Measurements from ENCODE around the gene PHF14. TPM values are rescaled to one million over a fixed set of nuclear protein-coding genes. Genes with fewer than 3 reads are reported as not detected.

The PHF14 gene
- total RNA-seq, 1 donor from 2014 or later: 50.4 TPM

DNA sequence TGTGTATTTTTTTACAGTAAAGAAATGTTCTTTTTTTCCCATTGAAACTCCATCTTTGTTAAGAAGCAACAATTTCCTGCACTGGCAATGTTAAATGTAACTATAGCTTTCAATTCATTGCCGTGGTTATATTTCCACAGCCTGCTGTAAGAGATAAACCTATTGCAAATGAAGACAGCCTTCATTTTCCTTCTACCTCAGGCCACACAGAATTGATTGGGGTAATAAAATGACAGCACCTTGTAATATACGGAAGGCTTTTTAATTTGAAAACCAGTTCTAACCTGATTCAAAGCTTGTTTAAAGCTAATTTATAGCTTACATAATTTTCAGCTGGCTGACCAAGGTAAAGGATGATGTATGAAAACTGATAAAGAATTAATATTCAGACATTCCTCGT lies 161.9 kb downstream of the PHF14 start:
- no peak for DNase-seq (ENCODE audit: low spot score)
- Mint-ChIP-seq H3K27me3 (ENCODE audit: unreplicated experiment) (no peaks in the 10 kb centered on the region), H3K4me1 (ENCODE audit: unreplicated experiment) (peaks cover 9% of the 10 kb centered on the region), H3K36me3 (ENCODE audit: low read depth, unreplicated experiment) (no peaks in the 10 kb centered on the region), H3K27ac (ENCODE audit: unreplicated experiment) (no peak overlapping the region), H3K9me3 (ENCODE audit: unreplicated experiment) (no peaks in the 10 kb centered on the region), H3K4me3 (ENCODE audit: unreplicated experiment) (no peak overlapping the region)
- TF ChIP-seq, protein P1, sequence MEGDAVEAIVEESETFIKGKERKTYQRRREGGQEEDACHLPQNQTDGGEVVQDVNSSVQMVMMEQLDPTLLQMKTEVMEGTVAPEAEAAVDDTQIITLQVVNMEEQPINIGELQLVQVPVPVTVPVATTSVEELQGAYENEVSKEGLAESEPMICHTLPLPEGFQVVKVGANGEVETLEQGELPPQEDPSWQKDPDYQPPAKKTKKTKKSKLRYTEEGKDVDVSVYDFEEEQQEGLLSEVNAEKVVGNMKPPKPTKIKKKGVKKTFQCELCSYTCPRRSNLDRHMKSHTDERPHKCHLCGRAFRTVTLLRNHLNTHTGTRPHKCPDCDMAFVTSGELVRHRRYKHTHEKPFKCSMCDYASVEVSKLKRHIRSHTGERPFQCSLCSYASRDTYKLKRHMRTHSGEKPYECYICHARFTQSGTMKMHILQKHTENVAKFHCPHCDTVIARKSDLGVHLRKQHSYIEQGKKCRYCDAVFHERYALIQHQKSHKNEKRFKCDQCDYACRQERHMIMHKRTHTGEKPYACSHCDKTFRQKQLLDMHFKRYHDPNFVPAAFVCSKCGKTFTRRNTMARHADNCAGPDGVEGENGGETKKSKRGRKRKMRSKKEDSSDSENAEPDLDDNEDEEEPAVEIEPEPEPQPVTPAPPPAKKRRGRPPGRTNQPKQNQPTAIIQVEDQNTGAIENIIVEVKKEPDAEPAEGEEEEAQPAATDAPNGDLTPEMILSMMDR (IDR thresholded peaks at IDR 0.05; ENCODE audit: unreplicated experiment): no peak

- no peaks in the 10 kb centered on the region for H3K9me3 Mint-ChIP-seq (ENCODE audit: unreplicated experiment)
- H3K27me3 Mint-ChIP-seq (ENCODE audit: unreplicated experiment): no peaks in the 10 kb centered on the region
- DNase-seq (ENCODE audit: low spot score): no peak
- H3K27ac Mint-ChIP-seq (ENCODE audit: unreplicated experiment): no peak overlapping the region
- H3K4me3 Mint-ChIP-seq (ENCODE audit: unreplicated experiment): no peak overlapping the region
- TF ChIP-seq, protein P1 (IDR thresholded peaks at IDR 0.05; ENCODE audit: unreplicated experiment): no peak
- no peaks in the 10 kb centered on the region for H3K4me1 Mint-ChIP-seq (ENCODE audit: unreplicated experiment)
- no peaks in the 10 kb centered on the region for H3K36me3 Mint-ChIP-seq (ENCODE audit: low read depth, unreplicated experiment)
Measured at GRCh38 chr7:11141541-11141940, 167.9 kb downstream of the PHF14 start.

DNA sequence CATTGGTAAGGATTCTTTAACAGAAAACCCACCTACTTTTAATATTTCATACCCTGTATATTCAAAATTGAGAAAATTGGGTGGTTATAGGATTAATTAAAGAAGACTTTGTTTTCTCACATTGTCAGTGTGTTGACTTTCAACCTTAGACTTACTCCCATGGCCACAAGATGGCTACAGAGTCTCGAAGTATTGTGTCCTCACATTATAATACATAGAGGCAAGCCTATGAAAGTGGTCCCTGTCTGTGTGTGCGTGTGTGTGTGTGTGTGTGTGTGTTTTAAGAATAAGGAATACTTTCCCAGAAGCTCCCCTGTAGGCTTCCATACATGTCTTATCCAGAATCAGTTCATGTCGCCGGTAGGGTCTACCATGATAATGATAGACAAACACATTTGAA lies 180.0 kb downstream of the PHF14 start:
- DNase-seq (ENCODE audit: low spot score): no peak
- TF ChIP-seq, protein P1 (IDR thresholded peaks at IDR 0.05; ENCODE audit: unreplicated experiment): no peak
- Mint-ChIP-seq H3K36me3 (ENCODE audit: low read depth, unreplicated experiment) (no peaks in the 10 kb centered on the region), H3K27me3 (ENCODE audit: unreplicated experiment) (no peaks in the 10 kb centered on the region), H3K4me3 (ENCODE audit: unreplicated experiment) (no peak overlapping the region), H3K9me3 (ENCODE audit: unreplicated experiment) (no peaks in the 10 kb centered on the region), H3K4me1 (ENCODE audit: unreplicated experiment) (no peaks in the 10 kb centered on the region), H3K27ac (ENCODE audit: unreplicated experiment) (no peak overlapping the region)

DNA sequence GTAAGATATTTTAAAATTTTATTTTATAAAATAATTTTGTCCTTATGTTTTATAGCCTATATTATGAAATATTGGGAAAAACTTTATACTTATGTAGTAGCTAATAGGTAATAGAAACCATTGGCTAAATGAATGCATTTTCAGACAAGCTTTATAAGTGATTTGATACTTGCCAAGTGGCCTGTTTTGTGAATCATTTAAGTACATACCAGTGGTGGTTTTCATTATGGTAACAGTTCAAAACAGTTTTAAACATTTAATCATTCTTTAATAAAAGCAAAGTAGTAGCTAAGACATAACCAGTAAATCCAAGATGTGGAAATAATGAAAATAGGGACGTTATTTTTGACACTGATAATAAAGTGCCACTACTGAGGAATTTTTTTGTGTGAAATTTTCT lies 182.2 kb downstream of the PHF14 start:
- Mint-ChIP-seq H3K4me3 (ENCODE audit: unreplicated experiment) (no peak overlapping the region), H3K4me1 (ENCODE audit: unreplicated experiment) (no peaks in the 10 kb centered on the region), H3K27me3 (ENCODE audit: unreplicated experiment) (no peaks in the 10 kb centered on the region), H3K36me3 (ENCODE audit: low read depth, unreplicated experiment) (no peaks in the 10 kb centered on the region), H3K27ac (ENCODE audit: unreplicated experiment) (no peak overlapping the region), H3K9me3 (ENCODE audit: unreplicated experiment) (no peaks in the 10 kb centered on the region)
- TF ChIP-seq, protein P1 (IDR thresholded peaks at IDR 0.05; ENCODE audit: unreplicated experiment): no peak
- DNase-seq (ENCODE audit: low spot score): no peak

DNA sequence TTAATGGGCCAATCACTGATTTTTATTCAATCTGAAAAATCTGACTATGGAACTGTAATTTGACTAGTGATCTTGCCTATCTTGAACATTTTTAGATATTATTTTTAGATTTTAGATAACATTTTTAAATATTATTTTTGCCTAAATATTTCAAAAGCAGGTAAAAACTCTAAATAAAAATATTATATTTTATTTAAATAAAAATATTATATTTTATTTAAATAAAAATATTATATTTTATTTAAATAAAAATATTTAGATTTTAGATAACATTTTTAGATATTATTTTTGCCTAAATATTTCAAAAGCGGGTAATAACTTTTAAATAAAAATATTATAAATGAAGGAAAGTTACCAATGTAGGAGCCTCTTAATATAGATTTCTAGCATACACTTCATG lies 187.8 kb downstream of the PHF14 start:
- no peaks in the 10 kb centered on the region for H3K9me3 Mint-ChIP-seq (ENCODE audit: unreplicated experiment)
- no peaks in the 10 kb centered on the region for H3K36me3 Mint-ChIP-seq (ENCODE audit: low read depth, unreplicated experiment)
- no peak overlapping the region for H3K27ac Mint-ChIP-seq (ENCODE audit: unreplicated experiment)
- H3K4me1 Mint-ChIP-seq (ENCODE audit: unreplicated experiment): no peaks in the 10 kb centered on the region
- TF ChIP-seq, protein P1 (IDR thresholded peaks at IDR 0.05; ENCODE audit: unreplicated experiment): no peak
- no peak overlapping the region for H3K4me3 Mint-ChIP-seq (ENCODE audit: unreplicated experiment)
- peaks cover 1% of the 10 kb centered on the region for H3K27me3 Mint-ChIP-seq (ENCODE audit: unreplicated experiment)
- no peak for DNase-seq (ENCODE audit: low spot score)

Data from endothelial cell (in vitro differentiated cells).